D341Med (cell line): ENCODE measurements around the gene MAMDC2.

Experiments
- DNase-seq: peaks from one replicate; pipeline ENCODE4 v3.0.0; 2012; ENCODE audit warnings: low spot score

MAMDC2 gene

DNA sequence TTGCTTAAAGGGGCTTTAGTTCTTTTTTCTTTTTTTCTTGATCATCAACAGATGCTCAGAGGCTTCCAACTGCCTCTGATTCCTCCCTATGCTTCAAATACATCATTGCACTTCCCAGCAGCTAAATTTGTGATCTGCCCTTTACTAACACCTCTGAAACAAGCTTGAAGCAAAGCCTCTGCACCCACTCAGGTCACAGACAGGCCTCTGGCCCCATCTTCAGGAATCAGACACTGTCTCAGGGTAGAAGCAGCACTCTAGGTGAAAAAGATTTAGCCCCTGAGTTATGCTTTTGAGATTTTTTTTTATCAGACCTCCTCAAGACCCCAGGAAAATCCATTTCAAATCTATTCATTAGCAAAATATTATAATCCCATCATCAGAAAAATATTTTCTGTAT lies 91.5 kb downstream of the MAMDC2 start:
- no peak for DNase-seq

DNA sequence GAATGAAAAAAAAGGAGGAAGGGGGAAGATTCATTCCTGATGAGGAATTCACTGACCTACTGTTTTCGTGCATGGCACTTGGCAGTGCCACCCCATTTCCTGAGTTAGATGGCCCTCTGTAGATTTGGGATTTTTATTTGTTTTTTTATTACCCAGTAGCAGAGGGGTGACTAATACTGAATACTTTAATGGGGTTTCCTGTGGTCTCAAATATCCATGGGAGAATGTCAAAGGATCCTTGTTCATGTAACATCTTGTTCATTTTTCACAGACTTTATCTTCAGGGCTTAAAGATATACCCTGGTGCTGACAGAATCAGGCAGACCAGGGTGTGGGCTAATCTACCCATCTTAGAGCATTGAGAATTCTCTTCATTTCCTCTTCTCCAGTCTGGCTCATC lies 93.0 kb downstream of the MAMDC2 start:
- no peak for DNase-seq

DNA sequence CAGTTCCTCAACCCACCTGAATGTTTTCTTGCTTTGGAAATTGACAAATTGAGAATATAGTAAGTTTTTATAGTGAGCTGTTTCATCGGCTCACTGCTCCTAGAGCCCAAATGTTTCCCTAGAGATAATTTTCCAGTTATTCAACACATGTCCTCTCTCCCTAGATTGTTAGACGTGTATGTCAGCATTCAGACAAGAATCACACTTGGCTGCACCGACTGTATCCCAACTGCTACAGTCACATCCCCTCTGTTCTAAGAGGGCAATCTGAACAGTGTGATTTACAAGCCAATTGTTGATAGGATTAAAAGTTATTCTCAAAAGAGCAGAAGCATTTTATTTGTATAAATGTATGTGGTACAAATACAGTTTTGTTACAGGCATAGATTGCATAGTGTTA lies 93.9 kb downstream of the MAMDC2 start:
- DNase-seq: no peak

DNA sequence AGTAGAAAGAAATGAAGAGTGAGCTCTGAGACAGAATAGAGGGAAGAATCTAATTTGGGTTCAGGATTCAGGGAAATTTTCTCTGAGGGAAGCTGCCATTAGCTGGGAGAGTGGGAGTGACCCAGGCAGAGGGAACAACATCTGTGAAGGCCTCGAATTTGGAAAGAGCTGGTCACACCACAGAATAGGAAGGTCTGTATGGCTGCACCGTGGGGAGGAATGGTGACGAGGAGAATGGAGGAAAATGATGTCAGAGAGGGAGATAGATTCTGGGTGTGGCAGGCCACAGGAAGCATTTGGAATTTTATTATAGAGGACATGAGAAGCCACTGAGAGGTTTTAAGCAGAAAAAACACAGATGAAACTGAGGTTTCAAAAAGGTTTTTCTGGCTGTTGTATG lies 98.5 kb downstream of the MAMDC2 start:
- no peak for DNase-seq

DNA sequence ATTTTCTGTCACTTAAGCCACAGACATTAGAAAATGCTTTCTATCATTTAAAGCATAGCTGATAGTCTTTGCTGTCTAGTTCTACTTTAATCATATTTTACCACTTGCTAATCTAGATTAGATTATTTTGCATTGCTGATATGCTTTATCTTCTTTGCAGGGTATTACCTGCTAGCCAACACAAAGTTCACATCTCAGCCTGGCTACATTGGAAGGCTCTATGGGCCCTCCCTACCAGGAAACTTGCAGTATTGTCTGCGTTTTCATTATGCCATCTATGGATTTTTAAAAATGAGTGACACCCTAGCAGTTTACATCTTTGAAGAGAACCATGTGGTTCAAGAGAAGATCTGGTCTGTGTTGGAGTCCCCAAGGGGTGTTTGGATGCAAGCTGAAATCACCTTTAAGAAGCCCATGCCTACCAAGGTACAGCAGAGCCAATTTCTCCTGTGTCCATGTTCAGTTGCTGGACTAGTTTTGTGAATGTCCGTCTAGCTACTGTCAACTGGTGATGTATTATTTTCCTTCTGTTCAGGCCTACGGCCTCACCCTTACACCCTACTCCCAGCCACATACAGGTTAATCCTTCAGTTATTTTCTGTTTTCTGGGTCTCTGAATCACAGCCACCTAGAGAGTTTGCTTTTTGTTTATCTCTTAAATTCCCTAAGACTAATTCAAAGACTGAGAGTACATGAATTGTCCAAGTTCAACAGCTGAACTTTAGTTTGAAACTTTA lies 99.9 kb downstream of the MAMDC2 start:
- no peak for DNase-seq

DNA sequence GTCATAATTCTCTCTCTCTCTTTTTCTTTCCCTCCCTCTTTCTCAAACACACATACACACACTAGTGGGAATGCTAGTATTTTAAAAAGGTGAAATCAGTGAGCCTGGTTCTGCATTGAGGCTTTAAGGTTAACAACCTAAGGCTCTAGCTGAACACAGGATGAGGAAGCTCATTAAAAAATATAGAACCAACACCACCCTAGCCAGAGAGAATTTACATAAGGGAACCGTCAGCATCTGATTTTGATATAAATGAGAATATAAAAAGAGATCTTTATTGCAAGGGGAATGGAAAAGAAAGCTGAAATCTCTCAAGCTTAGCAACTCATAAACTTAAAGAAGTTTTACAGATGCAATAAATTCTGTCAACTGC lies 100.5 kb downstream of the MAMDC2 start:
- DNase-seq: no peak

DNA sequence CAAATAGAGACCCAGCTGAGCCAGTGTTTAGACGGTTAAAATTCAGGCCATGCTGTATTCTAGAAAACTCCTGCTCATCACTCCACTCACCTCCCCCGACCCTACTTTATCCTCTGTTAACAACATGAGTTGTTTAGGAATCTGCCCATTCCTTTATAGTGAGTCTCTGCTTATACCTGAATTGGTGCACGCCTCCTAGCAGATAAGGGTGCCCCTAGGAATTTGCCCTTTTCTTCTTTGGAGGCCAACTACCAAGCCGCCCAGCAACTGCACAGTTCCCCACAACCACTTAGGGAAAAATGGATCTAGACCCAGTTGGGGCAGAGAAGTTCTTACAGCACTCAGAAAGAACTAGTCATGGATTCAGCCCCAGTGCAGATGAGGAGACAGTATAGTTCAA lies 102.3 kb downstream of the MAMDC2 start:
- no peak for DNase-seq

DNA sequence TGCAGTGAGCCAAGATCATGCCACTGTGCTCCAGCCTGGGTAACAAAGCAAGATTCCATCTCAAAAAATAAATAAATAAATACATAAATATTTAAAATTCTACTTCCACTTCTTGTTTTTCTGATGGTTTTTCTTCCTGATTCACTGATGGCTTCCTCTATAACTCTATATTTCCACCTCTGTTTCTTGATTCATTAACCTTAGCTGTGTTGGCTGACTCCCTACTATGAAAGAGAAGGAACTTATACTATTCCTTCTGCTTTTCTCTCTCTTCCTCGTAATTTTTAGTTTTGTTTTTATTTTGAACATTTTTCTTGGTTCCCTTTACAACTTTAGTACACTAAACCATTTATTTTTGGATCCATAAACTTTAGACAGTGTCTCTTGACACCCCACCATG lies 103.5 kb downstream of the MAMDC2 start:
- no peak for DNase-seq

DNA sequence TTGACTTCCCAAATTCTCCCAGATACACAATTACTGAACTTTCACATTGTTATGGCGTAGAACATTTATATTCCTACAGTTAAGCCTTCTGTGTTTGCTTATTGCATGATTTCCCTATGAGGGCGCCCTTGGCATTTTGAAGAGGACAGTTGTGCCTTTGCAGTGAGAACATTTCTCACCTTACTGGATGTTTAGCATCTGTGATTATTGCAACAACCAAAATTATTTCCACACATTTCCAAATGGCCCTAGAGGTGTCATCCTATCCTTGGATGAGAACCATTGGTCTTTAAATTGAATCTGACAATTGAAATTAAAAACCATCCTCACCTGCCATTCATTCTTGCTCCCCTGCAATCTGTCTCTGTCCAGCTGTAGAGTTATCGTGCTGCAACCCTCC lies 104.0 kb downstream of the MAMDC2 start:
- DNase-seq: no peak

DNA sequence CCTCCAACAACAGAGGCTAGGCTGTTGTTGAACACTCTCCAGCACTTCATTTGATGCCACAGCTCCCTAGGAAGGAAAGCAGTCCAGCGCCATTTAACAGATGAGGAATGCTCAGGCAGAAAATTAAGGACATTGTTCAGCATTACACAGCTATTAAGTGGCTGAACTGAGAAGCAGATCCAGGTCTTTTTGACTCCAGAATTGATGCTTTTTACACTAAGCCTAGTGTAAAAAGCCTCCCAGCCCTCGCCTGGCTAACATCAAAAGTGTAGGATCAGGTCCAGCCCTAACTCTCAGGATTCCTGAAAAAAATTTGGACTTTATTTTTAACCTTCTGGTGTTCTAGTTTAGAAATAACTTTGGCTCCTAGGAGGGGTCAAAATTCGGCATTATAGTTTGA lies 108.7 kb downstream of the MAMDC2 start:
- no peak for DNase-seq

DNA sequence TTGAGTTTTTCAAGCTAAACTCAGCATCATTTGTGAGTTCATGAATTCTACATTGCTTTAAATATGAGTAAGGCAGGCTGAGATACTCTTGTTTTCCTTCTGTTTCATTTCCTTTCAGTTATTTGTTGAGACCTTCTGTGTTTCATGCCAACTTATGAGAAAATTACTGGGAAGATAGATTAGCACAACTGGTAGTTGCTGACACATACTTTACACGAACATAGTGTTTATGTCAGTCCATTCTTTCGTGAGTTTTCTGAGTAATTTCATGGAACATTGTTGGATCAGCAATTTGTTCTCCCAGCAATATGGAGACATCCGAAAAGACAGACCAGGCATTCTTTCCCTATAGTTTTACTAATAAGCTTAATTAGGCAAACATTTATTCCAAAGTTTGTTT lies 113.1 kb downstream of the MAMDC2 start:
- no peak for DNase-seq

DNA sequence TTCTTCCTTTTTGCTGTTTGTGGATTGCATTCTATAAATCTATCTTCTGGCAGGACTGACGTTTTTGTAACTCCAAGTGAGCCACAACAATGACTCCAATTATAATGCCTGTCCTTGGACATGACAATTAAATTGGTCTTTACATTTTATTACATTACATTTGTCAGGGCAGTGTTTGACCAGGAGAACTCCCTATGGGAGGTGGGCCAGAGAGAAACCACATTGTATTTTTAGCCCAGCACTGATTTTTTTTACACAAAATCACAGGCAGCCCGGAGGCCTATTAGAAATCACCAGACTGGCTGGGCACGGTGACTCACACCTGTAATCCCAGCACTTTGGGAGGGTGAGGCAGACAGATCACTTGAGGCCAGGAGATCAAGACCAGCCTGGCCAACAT lies 116.0 kb downstream of the MAMDC2 start:
- no peak for DNase-seq

DNA sequence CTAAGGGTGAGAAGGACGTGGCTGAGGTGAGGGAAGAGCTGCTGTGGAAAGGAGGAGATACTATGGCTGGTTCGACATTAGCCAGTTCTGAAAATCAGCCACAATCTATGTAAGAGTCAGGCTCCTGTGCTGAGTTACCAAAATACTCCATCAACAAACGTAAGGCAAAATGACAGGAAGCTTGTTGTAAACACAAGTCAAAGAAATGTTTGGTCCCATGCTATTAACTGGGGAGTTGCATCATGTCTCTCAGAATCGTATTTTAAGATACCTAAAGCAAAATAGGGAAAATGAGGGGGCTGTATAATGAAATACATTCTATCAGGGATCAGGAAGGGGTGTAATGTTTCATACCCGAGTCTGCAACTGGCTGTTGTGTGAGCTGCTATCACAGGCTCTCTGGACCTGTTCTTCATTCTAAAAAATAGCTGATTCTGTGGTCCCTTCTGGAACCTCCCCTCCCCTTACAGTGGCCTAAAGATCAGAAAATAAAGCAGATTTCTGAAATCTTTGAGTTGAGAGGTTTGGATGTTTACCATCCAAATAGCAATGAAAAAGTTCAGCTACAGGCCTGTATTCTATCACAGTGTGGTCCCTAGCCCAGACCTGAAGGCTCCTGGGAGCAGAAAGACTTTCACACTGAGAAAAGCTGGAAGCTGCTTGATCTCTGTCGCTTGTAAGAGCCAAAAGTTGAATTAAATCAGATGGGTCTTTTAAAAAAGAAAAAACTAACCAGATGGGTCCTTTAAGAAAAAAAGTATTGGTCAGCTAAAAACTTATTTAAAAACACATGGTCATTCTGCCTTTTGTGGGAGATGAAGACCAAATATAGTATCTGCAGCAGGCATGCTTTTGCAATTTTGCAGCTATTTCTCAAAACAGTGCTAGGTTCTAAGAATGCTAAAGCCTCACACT lies 117.3 kb downstream of the MAMDC2 start:
- DNase-seq: no peak

DNA sequence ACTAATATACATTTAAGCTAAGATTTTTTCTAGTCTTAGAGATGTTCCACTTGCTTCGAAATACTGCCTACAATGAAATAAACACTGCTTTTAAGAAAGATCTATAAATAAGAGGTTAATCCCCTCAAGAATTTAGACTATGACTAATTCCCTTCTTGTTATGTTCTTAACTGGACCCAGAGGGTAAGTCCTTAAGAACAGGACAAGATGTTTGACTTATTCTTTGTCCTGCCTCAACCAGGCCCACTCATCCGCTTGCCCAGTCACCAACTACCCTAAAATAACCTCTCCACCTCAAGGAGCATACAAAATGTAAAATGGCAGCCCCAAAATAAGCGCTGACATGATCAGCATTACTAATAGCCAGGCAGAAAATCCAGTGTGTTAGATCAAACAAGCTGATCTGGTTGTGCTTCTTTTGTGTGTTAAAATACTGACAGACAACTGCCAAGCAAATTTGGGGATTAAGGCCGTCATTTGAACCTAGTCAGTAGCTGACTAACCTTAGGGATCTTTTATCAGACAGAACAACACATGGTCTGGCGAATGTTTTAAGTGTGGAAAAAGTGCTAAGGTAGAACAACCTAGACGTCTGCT lies 121.5 kb downstream of the MAMDC2 start:
- no peak for DNase-seq

DNA sequence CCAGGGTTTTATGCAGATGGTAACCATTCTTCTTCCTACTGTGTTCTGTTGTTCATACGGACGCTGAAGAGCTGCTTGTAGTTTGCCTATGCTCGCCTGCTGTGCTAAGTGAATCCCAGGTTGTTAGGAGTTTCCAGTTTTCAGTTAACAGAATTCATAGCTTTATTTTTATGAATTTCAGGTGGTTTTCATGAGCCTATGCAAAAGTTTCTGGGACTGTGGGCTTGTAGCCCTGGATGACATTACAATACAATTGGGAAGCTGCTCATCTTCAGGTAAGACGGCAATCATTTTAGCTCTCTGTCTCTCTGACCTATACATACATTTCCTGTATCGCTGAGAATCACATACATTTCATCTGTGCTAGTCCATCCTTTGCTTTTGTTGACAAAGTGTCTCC lies 124.9 kb downstream of the MAMDC2 start:
- DNase-seq: no peak

DNA sequence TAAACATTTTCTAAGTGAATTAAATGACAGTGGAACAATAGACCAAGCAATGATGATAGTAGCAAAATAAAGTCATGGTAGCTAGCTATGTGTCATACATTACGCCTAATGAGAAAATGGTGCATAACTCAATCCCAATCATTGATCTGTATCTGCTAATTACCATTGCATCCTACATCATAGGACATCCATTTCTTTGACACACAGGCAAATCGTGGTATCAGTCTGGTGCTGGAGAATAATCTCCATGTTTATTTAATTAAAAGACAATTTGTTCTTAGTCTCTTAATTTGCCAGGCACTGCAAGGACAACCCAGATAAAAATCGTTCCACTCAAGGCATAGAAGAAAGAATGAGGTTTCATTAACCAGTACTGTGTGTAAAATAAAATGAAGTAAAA lies 125.6 kb downstream of the MAMDC2 start:
- DNase-seq: no peak

DNA sequence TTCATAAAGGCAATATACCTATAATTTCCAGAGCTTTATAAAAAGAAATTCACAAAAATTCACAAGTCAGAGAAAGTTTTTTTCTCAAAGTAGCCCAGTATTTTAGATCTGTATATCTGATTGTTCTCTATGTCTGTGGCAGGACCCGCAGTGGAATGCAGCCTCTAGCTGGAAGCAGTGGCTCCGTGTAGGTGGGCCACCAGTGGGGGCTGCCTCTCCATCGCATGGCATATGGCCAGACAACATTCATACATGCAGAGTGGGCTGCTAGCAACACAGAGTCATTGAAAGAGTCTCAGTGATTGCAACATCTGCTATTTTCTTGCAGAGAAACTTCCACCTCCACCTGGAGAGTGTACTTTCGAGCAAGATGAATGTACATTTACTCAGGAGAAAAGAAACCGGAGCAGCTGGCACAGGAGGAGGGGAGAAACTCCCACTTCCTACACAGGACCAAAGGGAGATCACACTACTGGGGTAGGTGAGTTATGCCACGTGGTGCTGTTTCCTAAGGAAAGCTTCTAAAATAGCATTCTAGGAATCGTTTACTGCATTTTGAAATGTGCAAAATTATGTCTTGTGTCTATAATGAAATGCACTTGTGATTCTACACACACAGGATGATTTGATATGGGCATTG lies 126.6 kb downstream of the MAMDC2 start:
- DNase-seq: no peak

DNA sequence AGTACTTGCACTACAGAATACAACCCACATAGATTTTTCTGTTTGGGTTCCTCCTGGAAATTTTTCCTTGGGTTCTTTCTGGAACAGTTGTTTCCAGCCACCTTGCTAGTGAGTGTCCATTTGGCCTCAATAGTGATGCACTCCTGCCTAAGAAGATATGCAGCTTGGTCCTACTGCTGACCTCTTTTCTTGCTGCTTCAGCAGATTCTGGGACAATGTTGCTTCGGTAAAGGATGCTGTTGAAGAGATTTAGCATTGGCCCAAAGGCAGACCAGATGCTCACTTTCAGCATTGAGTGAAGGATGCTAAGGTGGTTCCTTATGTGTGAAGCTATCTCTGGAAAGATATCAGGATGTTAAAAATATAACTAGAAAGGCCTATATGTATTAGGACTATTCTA lies 128.9 kb downstream of the MAMDC2 start:
- no peak for DNase-seq

DNA sequence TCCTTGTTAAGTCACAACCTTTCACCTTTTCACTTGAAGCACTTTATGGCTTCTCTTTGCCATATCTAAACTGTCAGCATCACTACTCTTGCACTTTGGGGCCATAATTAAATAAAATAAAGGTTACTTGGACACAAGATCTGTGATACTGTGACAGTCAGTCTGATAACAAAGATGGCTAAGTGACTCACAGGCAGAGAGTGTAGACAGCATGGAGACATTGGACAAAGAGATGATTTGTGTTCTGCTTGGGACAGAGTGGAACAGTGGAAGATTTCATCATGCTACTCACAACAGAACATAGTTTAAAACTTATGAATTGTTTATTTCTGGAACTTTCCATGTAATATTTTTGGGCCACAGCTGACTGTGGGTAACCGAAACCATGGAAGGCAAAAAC lies 133.5 kb downstream of the MAMDC2 start:
- no peak for DNase-seq

DNA sequence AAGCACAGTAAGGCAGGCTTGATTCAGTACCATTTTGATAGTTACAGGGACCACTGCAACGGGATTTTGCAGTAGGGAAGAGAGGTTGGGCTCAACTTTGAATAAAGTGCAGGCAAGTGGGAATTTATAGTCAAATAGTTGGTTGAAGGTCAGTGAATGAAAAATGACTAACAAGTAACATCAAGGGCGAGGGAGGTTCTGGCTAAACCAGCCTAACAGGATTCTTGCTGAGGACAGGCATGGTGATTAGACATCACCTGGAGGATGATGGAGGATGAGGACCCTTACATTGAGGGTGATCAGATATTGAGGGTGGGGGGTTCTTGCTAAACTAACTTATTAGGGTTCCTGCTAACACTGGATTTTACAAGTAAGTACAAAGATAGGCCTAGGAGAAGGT lies 149.1 kb downstream of the MAMDC2 start:
- no peak for DNase-seq

DNA sequence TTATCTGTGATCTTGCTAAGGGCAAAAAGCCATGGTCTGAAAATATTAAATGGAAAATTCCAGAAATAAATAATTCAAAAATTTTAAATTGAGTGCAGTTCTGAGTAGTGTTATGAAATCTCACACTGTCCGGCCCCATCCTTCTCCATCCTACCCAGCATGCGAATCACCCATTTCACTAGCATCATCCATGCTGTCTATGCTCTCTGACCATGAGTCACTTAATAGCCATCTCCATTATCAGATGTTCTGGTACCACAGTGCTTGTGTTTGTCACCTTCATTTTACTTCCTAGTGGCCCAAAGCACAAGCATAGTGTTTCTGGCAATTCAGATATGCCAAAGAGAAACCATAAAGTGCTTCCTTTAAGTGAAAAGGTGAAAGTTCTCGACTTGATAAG lies 151.8 kb downstream of the MAMDC2 start:
- DNase-seq: no peak

DNA sequence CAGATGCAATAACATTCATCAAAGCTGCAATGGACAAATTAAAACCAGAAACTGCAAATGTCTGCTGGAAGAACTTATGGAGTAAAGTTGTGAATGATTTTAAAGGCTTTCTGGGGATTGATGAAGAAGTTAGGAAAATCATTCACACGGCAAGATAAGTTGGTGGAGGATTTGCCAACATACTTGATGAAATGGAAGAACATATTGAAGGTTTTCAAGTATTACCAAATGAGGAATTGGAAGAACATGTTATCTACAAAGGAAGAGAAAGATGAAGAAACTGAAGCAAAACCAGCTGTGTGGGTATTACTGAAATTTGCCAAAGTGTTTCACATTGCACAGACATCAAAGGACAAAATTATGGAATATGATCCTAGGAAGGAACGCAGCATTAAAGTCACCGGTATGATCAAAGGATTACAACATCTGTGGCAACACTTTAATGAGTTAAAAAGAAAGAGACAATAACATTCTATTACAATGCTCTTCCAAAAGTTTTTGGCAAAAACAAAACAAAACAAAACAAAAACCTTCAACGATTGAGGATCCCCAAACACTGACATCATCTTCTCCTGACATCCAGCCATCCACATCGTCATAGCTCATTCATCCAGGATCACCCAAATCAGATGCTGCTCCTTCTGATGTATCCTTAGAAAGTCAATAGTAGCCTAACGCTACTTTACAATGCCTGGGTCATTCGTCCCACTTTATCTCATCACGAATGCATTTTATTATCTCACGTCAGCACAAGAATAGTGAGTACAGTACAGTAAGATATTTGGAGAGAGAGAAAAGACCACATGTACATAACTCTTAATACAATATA lies 153.8 kb downstream of the MAMDC2 start:
- no peak for DNase-seq
